Fibroblast of peridontal ligament (primary cell): ENCODE data around the gene LCN6.
A peak's percentile ranks its signal among the peaks of the same experiment; 100 is the strongest.

Source experiments
- DNase-seq: peaks from one replicate; pipeline ENCODE4 v3.0.0-alpha.2; 2010; ENCODE audit errors: extremely low read depth

Gene LCN6

GRCh38 chr9:136725612-136726011 is 22.7 kb downstream of the LCN6 start:
- DNase-seq, result peak; percentile 49

- no peak for DNase-seq
Observed at GRCh38 chr9:136724772-136725171, 23.6 kb downstream of the LCN6 start.

GRCh38 chr9:136723989-136724388 is 24.3 kb downstream of the LCN6 start:
- DNase-seq, result no peak

GRCh38 chr9:136723362-136723976 is 24.9 kb downstream of the LCN6 start:
- DNase-seq, result no peak

GRCh38 chr9:136722969-136723356 is 25.4 kb downstream of the LCN6 start:
- no peak for DNase-seq

GRCh38 chr9:136722093-136722968 is 26.0 kb downstream of the LCN6 start:
- no peak for DNase-seq

GRCh38 chr9:136721339-136722092 is 26.8 kb downstream of the LCN6 start:
- DNase-seq, result no peak

- DNase-seq, result no peak
Observed at GRCh38 chr9:136720898-136721338, 27.4 kb downstream of the LCN6 start.

- DNase-seq, result no peak
Observed at GRCh38 chr9:136720251-136720897, 28.0 kb downstream of the LCN6 start.

GRCh38 chr9:136719195-136719880 is 29.0 kb downstream of the LCN6 start:
- no peak for DNase-seq

GRCh38 chr9:136718345-136719194 is 29.8 kb downstream of the LCN6 start:
- no peak for DNase-seq

GRCh38 chr9:136717399-136717798 is 30.9 kb downstream of the LCN6 start:
- DNase-seq, result no peak

GRCh38 chr9:136714893-136715274 is 33.4 kb downstream of the LCN6 start:
- DNase-seq, result no peak

- DNase-seq, result no peak
Observed at GRCh38 chr9:136714096-136714892, 34.0 kb downstream of the LCN6 start.

GRCh38 chr9:136713550-136713949 is 34.8 kb downstream of the LCN6 start:
- DNase-seq, result no peak

- DNase-seq, result no peak
Observed at GRCh38 chr9:136712690-136713544, 35.4 kb downstream of the LCN6 start.

GRCh38 chr9:136711751-136712689 is 36.3 kb downstream of the LCN6 start, which contains the start of gene DIPK1B:
DIPK1B (plus strand) TSS chr9:136712572; CDS start chr9:136712666, 94 bp downstream.
- no peak for DNase-seq
